NB4 (cell line): Measurements from ENCODE around the gene CPS1.

ENCODE experiments used
- MAX ChIP-seq: IDR thresholded peaks from 2 replicates; pipeline ENCODE4 v1.6.1; 2011; ENCODE audit warnings: low read depth, low read length
- MYC ChIP-seq: IDR thresholded peaks from 2 replicates; pipeline ENCODE4 v1.6.1; 2011; ENCODE audit warnings: low read depth, low read length
- POLR2A ChIP-seq: IDR thresholded peaks from 2 replicates; pipeline ENCODE4 v1.6.1; 2011; ENCODE audit warnings: mild to moderate bottlenecking; ENCODE audit not compliant: insufficient read length; ENCODE audit errors: extremely low read depth
- TF ChIP-seq, protein P1 (sequence below): IDR thresholded peaks from one replicate; pipeline ENCODE4 v1.5.1; 2012; ENCODE audit warnings: low read depth, low read length

DNA sequence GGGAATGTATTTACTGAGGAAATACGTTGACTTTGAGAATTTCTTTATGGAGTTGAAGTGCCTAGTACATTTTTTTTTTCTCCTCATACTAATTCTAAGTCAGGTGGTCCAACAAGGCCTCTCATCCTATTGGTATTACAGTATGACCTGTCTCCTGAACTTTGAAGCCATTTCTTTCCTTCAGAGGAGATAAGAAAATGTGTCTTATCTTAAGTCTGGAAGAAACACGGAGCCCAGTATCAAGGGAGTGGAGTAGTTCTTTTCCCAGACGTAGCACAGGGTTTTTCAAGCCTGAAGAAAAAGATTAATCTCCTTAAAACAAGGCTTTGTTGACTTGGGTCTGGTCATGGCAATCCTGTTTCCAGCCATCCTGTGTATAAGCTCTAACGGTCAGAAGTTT is 11.6 kb upstream of the CPS1 start:
- TF ChIP-seq, protein P1, sequence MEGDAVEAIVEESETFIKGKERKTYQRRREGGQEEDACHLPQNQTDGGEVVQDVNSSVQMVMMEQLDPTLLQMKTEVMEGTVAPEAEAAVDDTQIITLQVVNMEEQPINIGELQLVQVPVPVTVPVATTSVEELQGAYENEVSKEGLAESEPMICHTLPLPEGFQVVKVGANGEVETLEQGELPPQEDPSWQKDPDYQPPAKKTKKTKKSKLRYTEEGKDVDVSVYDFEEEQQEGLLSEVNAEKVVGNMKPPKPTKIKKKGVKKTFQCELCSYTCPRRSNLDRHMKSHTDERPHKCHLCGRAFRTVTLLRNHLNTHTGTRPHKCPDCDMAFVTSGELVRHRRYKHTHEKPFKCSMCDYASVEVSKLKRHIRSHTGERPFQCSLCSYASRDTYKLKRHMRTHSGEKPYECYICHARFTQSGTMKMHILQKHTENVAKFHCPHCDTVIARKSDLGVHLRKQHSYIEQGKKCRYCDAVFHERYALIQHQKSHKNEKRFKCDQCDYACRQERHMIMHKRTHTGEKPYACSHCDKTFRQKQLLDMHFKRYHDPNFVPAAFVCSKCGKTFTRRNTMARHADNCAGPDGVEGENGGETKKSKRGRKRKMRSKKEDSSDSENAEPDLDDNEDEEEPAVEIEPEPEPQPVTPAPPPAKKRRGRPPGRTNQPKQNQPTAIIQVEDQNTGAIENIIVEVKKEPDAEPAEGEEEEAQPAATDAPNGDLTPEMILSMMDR: no peak
- TF ChIP-seq POLR2A (no peak), MAX (no peak), MYC (no peak)
